Testis (tissue), 2 donors: ENCODE data around the gene PDF.

Experiments
- POLR2A ChIP-seq: fragments of 450-650 bp; IDR thresholded peaks from one replicate; pipeline ENCODE4 v1.6.1; 2017; ENCODE audit warnings: antibody characterized with exemption, mild to moderate bottlenecking, moderate library complexity
- TF ChIP-seq, protein P1 (sequence below), 3 experiments: fragments of 450-650 bp in 2 of 3; fragments of 200-600 bp in 1 of 3; sonication (generic) in 1 of 3; IDR thresholded peaks; one replicate each; pipeline ENCODE4 v1.5.1; 2016 to 2019; ENCODE audit warnings: antibody characterized with exemption in 3 of 3, mild to moderate bottlenecking in 2 of 3, moderate library complexity in 1 of 3

DNA sequence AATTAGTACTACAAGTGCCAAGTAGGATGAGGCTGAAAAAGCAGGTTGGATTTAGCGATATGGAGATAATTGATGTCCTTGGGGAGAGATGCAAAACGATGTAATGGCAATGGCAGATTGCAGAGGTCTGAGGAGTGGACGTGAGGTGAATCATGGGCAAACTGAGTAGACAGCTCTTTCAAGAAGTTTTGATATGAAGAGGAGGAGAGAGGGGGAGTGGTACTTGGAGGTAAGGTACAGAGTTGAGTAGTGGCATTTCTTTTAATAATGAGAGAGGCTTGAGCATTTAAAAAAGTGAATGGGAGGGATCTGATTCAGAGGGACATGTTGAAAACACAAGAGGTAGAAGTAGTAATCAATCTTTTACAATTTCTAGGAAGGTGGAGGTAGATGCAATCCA lies 37.0 kb downstream of the PDF start:
- TF ChIP-seq, protein P1, sequence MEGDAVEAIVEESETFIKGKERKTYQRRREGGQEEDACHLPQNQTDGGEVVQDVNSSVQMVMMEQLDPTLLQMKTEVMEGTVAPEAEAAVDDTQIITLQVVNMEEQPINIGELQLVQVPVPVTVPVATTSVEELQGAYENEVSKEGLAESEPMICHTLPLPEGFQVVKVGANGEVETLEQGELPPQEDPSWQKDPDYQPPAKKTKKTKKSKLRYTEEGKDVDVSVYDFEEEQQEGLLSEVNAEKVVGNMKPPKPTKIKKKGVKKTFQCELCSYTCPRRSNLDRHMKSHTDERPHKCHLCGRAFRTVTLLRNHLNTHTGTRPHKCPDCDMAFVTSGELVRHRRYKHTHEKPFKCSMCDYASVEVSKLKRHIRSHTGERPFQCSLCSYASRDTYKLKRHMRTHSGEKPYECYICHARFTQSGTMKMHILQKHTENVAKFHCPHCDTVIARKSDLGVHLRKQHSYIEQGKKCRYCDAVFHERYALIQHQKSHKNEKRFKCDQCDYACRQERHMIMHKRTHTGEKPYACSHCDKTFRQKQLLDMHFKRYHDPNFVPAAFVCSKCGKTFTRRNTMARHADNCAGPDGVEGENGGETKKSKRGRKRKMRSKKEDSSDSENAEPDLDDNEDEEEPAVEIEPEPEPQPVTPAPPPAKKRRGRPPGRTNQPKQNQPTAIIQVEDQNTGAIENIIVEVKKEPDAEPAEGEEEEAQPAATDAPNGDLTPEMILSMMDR (IDR thresholded peaks at IDR 0.05), result no peak
- TF ChIP-seq POLR2A, result no peak
